Nephron progenitor cell (in vitro differentiated cells): ENCODE data around the gene COP1.
A peak's percentile ranks its signal among the peaks of the same experiment; 100 is the strongest.

Experiments
- DNase-seq: peaks from one replicate; pipeline ENCODE4 v3.0.0; 2021
- H3K27ac Mint-ChIP-seq: 2 replicates; pipeline ENCODE4 v1.8.0; 2021; ENCODE audit warnings: mild to moderate bottlenecking, moderate library complexity, mixed read lengths
- H3K27me3 Mint-ChIP-seq: 2 replicates; pipeline ENCODE4 v1.8.0; 2021; ENCODE audit warnings: mild to moderate bottlenecking, low read depth, mixed read lengths; ENCODE audit not compliant: poor library complexity
- H3K36me3 Mint-ChIP-seq: 2 replicates; pipeline ENCODE4 v1.8.0; 2021; ENCODE audit warnings: low read depth, mixed read lengths
- H3K4me1 Mint-ChIP-seq: 2 replicates; pipeline ENCODE4 v1.8.0; 2021; ENCODE audit warnings: mixed read lengths
- H3K4me3 Mint-ChIP-seq: 2 replicates; pipeline ENCODE4 v1.8.0; 2021; ENCODE audit warnings: mild to moderate bottlenecking, moderate library complexity, mixed read lengths
- H3K9me3 Mint-ChIP-seq: 2 replicates; pipeline ENCODE4 v1.8.0; 2021; ENCODE audit warnings: mild to moderate bottlenecking, moderate library complexity, mixed read lengths
- CTCF ChIP-seq: fragments of 200-600 bp; sonication (generic); IDR thresholded peaks from 2 replicates; pipeline ENCODE4 v1.5.0; 2021; ENCODE audit warnings: antibody characterized with exemption

COP1 gene

GRCh38 chr1:175947771-175948170 is 259.3 kb downstream of the COP1 start:
- peaks cover 56% of the 10 kb centered on the region for H3K36me3 Mint-ChIP-seq
- no peak for DNase-seq
- no peaks in the 10 kb centered on the region for H3K27me3 Mint-ChIP-seq
- no peak overlapping the region for H3K27ac Mint-ChIP-seq
- TF ChIP-seq CTCF = no peak
- no peak overlapping the region for H3K4me3 Mint-ChIP-seq
- H3K4me1 Mint-ChIP-seq = no peaks in the 10 kb centered on the region
- H3K9me3 Mint-ChIP-seq = peaks cover 12% of the 10 kb centered on the region

GRCh38 chr1:175944591-175944990 is 262.5 kb downstream of the COP1 start:
- Mint-ChIP-seq H3K4me3 (no peak overlapping the region), H3K27me3 (no peaks in the 10 kb centered on the region), H3K36me3 (peaks cover 70% of the 10 kb centered on the region), H3K9me3 (no peaks in the 10 kb centered on the region), H3K27ac (no peak overlapping the region), H3K4me1 (no peaks in the 10 kb centered on the region)
- no peak for TF ChIP-seq CTCF
- DNase-seq = no peak

- H3K27ac Mint-ChIP-seq = no peak overlapping the region
- peaks cover 4% of the 10 kb centered on the region for H3K9me3 Mint-ChIP-seq
- TF ChIP-seq CTCF = no peak
- DNase-seq = no peak
- H3K4me3 Mint-ChIP-seq = no peak overlapping the region
- no peaks in the 10 kb centered on the region for H3K27me3 Mint-ChIP-seq
- H3K4me1 Mint-ChIP-seq = no peaks in the 10 kb centered on the region
- H3K36me3 Mint-ChIP-seq = peaks cover 81% of the 10 kb centered on the region
Measured at GRCh38 chr1:175941164-175941563, 265.9 kb downstream of the COP1 start.

- no peak for TF ChIP-seq CTCF
Measured at GRCh38 chr1:175936736-175937135, 270.4 kb downstream of the COP1 start.

GRCh38 chr1:175935566-175936115 is 271.4 kb downstream of the COP1 start:
- peak overlapping the region; percentile 90 for H3K27ac Mint-ChIP-seq

More at GRCh38 chr1:175936736-175937135, 270.4 kb downstream of the COP1 start:
- H3K36me3 Mint-ChIP-seq = peaks cover 71% of the 10 kb centered on the region
- no peak overlapping the region for H3K27ac Mint-ChIP-seq
- DNase-seq = no peak
- H3K9me3 Mint-ChIP-seq = peaks cover 4% of the 10 kb centered on the region
- H3K4me3 Mint-ChIP-seq = no peak overlapping the region
- H3K4me1 Mint-ChIP-seq = no peaks in the 10 kb centered on the region
- H3K27me3 Mint-ChIP-seq = no peaks in the 10 kb centered on the region

More at GRCh38 chr1:175935566-175936115, 271.4 kb downstream of the COP1 start:
- no peak for TF ChIP-seq CTCF
- Mint-ChIP-seq H3K9me3 (peaks cover 6% of the 10 kb centered on the region), H3K27me3 (no peaks in the 10 kb centered on the region), H3K36me3 (peaks cover 71% of the 10 kb centered on the region), H3K4me3 (no peak overlapping the region), H3K4me1 (no peaks in the 10 kb centered on the region)
- no peak for DNase-seq
